ENCODE data around the gene PRICKLE1.

PRICKLE1 gene

DNA sequence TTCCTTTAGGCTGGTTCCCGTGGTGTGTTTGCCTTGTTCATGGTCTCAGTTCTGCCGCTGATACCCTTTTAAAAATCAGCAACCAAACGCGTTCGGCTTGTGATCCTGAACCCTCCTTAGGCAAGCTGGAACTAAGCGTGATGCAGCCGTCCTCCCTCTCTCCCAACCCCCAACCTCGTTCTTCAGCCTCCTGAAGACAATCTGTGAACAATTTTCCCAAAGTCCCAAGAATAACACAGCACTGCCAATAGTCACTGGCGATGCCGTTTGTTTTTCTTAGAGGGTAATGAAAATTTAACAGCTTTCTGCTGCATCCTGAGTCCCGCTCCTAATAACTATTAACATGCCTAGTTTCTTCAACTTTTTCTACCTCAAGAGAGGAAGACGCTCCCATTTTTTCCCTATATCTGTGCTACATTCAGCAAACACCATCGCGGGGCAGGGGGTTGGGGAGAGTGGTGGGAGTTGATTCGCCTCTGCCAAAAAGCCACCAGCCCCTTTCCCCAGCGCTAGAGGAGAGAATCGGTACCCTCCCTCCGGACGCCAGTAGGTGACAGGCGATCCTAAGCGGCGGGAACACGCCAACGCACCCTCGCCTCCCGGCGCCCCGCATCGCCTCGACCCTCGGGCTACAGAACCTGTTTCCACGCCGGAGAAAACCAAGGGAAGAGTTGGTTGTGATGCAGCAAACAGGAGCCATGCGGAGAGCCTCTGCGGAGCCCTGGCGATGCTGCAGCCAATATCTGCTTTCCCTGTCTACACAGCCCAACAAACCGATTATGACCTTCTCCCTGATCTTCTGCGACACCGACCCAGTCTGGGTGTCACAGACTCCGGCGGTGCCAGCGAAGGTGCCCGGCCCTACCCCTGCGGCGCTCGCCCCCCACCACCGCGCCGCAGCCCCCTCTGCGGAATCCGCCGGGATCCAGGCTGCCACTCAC, 752 bp downstream of the PRICKLE1 start:
- no peak for DNase-seq (ENCODE audit: low spot score)

DNA sequence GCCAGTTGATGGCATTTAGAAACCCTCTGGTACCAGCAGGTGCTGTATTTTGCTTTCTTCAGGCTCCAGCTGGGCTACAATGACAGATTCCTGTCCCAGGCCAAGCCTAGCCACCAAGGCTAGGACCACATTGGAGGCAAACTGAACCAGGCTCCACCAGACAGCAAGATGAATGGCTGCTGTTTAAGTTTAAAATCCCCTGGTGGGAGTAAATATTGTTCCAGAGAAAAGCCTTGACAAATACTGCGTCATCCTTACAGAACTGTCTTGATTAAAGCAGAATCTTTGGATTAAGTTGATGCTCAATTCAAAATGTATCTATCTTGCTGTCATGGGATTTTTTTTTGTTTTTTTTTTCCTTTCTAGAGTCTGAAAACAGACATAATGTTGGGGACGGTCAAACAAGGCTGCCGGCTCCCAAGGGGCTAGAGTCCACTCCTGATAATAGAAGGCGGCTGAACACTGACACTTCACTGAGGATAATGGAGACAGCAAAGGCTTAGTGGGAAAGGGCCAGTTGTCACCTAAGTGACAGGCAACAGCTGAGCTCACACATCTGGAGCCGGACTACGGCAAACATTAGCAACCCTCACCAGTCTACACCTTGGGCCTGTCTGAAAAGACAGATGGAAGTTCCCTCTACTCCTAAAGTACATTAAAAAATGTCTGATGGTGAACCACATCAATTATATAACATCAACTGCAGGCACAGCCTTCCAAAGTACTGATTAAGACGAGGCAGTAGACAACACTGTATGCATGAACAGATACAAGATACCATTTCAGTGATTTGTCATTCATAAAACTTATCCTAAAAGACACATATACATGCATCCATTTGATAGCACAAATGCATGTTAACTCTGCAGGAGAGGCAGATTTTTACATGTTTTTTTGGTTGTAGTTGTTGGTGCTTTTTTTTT, 1.7 kb downstream of the PRICKLE1 start:
- DNase-seq (ENCODE audit: low spot score), result no peak

DNA sequence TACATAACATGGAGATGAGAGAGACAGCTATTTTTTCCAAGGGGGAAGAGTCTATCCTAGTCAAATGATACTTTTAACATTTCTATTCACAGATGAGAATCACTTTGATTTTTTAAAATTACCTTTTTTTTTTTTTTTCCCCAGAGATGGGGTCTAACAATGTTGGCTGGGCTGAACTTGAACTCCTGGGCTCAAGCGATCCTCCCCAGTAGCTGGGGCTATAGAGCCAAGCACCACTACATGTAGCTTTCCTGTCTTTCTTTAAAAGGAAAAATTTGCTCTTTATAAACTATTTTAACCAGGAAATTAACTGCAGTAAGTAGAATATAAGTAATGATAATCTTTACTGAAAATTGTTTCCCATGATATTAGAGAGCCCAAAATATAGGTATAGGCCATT, 3.3 kb downstream of the PRICKLE1 start:
- no peak for DNase-seq (ENCODE audit: low spot score)

DNA sequence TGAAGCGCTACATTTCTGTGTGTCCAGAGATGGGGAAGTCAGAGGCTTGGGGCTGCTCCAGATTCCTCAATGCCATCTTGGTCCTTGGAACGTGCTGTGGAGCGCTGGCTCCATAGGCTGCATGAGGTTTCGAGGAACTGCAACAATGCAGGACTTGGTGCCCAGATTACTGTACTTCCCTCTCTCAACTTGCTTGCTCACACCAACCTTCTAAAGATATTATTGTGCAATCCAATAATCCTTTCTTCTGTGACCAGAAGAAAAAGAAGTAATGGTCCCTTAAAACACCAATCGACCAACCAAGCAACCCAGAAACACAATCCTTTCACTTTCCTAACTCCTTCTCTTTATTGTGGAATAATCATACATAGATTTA, 3.7 kb downstream of the PRICKLE1 start:
- DNase-seq (ENCODE audit: low spot score), result no peak

DNA sequence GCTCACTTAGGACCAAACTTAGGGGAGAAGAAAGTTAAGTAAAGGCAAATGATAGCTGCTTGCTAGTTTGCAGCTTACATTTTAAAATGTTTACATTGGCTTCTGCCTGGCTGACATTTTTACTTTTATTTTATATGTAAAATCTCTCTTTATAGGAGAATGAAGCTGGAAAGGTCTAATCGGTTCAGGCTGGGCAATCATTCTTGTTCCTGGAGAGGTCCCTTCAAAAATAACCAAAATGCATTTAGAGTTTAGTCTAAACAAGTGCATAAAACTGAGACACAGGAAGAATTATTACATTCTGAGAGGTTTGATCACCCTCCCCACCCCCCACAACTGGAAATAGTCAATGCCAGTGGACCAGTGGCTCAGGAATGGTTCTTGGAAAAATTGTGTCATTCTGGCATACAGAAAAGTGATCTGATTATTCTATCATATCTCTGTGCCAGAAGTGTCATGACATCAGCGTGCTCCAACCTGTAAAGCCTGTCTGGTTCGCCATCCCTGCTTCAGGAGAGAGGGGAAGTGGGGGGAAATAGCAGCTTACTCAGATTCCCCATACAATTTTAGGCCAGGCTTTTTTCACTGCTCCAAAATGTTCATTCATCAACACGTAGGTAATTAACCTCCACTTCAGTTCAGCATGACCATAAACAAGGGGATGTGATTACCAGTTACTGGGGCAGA, 4.2 kb downstream of the PRICKLE1 start:
- DNase-seq (ENCODE audit: low spot score), result no peak

GRCh38 chr12:42584651-42585111, 4.9 kb downstream of the PRICKLE1 start:
- no peak for DNase-seq (ENCODE audit: low spot score)

DNA sequence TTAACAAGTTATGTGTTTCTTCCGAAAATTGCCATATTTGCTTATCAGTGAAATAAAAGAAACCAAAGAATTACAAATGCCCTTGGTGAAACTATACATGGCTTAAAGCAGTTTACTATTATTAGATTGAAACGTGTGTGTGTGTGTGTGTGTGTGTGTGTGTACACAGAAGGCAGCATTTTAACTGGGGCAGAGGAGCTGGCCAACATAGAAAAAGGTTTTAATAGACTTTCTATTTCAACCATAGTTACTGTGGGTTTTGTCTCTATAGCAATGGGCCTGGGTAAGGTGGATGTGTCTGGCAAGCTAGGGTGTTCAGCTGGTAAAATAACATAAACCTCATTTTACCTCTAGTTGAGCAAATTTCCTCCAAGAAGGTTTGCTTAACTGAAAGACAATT, 6.5 kb downstream of the PRICKLE1 start:
- DNase-seq (ENCODE audit: low spot score), result no peak

DNA sequence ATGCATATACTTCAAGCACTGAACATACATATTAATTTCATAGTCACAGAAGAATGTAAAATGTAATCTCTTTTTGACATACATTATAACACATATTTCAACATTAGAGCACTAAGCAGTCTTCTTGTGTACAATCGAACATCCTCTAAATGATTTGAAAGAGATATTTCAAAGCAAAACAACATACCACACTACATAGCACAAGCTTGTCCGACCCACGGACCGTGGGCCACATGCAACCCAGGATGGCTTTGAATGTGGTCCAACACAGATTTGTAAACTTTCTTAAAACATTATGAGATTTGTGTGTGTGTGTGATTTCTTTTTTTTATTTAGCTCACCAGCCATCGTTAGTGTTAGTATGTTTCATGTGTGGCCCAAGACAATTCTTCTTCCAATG, 7.0 kb downstream of the PRICKLE1 start:
- DNase-seq (ENCODE audit: low spot score), result no peak

DNA sequence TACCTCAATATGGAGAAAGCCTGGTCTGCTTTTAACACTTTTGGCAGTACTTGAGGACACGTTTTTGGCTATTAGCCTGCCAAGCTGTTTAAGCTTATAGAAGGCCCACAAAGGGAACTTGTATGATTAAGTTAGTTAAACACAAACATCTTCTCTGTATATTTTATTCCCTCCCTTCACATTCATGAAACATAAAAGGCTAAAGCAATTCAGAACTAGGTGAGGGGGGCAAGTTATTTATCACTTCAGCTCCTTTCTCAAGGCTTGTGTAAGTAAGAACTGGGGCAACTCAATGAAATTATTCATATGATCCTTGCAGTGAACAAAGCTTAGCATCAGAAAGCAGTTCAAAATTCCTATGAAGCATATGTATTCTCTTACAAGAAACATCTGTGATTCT, 7.5 kb downstream of the PRICKLE1 start:
- no peak for DNase-seq (ENCODE audit: low spot score)

GRCh38 chr12:42576374-42576773, 13.2 kb downstream of the PRICKLE1 start:
- DNase-seq (ENCODE audit: low spot score), result no peak

GRCh38 chr12:42575717-42576116, 13.8 kb downstream of the PRICKLE1 start:
- DNase-seq (ENCODE audit: low spot score), result no peak

GRCh38 chr12:42574851-42575266, 14.7 kb downstream of the PRICKLE1 start:
- DNase-seq (ENCODE audit: low spot score), result no peak

GRCh38 chr12:42571327-42572009, 18.1 kb downstream of the PRICKLE1 start:
- DNase-seq (ENCODE audit: low spot score), result no peak

- DNase-seq (ENCODE audit: low spot score), result no peak
Measured at GRCh38 chr12:42570076-42570475, 19.5 kb downstream of the PRICKLE1 start.

- DNase-seq (ENCODE audit: low spot score), result peak; percentile 27
Measured at GRCh38 chr12:42568952-42569915, 20.3 kb downstream of the PRICKLE1 start.

DNA sequence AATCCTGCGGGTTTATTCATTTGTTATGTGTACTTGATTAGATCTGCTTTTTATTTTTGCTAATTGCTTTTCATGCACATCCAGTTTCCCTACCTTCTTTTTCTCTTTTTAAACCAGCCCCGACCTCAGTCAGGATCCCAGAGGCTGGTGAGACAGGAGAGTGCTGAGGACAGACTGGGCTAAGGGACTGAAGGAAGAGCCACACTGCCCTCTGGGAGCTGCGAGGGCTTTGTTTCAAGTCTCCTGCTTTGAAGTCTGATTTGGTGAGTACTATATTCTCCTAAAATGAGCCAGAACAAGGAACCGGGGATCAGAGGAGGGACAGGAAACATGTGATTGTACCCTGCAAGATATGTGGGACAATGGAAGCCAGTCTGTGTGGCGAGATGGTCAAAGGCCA, 23.9 kb downstream of the PRICKLE1 start:
- DNase-seq (ENCODE audit: low spot score), result no peak

- no peak for DNase-seq (ENCODE audit: low spot score)
Measured at GRCh38 chr12:42564996-42565395, 24.6 kb downstream of the PRICKLE1 start.

DNA sequence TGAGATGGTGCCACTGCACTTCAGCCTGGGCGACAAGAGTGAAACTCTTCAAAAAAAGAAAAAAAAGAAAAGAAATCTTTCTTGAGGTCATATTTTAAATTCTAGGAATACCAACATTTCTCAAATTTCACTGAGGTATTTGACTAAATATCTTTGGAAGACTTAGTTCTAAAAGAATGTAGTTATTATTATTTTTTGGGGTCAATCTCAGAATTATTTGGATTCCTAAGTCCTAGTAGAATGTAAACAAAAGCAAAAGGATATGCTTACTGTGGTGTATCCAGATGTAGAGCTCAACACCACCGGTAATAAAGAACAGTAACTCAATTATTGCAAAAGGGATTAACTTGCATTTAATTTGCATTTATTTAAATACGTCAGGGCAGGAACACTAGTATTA, 25.0 kb downstream of the PRICKLE1 start:
- no peak for DNase-seq (ENCODE audit: low spot score)

GRCh38 chr12:42560977-42561376, 28.6 kb downstream of the PRICKLE1 start:
- DNase-seq (ENCODE audit: low spot score), result no peak

GRCh38 chr12:42557586-42558172, 31.9 kb downstream of the PRICKLE1 start:
- no peak for DNase-seq (ENCODE audit: low spot score)
